ENCODE results near the gene FSTL5.

FSTL5 gene

GRCh38 chr4:162131256-162131655, 32.5 kb downstream of the FSTL5 start:
- TF ChIP-seq ZBTB7A (IDR thresholded peaks at IDR 0.05; ENCODE audit: low read depth) (no peak), YY1 (IDR thresholded peaks at IDR 0.05; ENCODE audit: low read depth) (no peak), USF1 (IDR thresholded peaks at IDR 0.05) (no peak), NFIC (IDR thresholded peaks at IDR 0.05) (no peak), MAX (IDR thresholded peaks at IDR 0.05) (no peak), TCF12 (IDR thresholded peaks at IDR 0.05; ENCODE audit: low read depth) (no peak), CREB1 (IDR thresholded peaks at IDR 0.05; ENCODE audit: low read depth) (no peak), REST (IDR thresholded peaks at IDR 0.05; ENCODE audit: low read depth) (no peak), CEBPB (IDR thresholded peaks at IDR 0.05) (no peak), RAD21 (IDR thresholded peaks at IDR 0.05; ENCODE audit: low read depth) (no peak), TAF1 (IDR thresholded peaks at IDR 0.05; ENCODE audit: low read depth) (no peak), FOXM1 (IDR thresholded peaks at IDR 0.05; ENCODE audit: borderline replicate concordance, low read depth) (no peak), EGR1 (IDR thresholded peaks at IDR 0.05) (no peak), TEAD4 (IDR thresholded peaks at IDR 0.05) (no peak), EP300 (IDR thresholded peaks at IDR 0.05; ENCODE audit: borderline replicate concordance) (no peak)

GRCh38 chr4:162126729-162127128, 37.1 kb downstream of the FSTL5 start:
- TF ChIP-seq EP300 (IDR thresholded peaks at IDR 0.05; ENCODE audit: borderline replicate concordance) (no peak), USF1 (IDR thresholded peaks at IDR 0.05) (no peak), YY1 (IDR thresholded peaks at IDR 0.05; ENCODE audit: low read depth) (no peak), CEBPB (IDR thresholded peaks at IDR 0.05) (no peak), TCF12 (IDR thresholded peaks at IDR 0.05; ENCODE audit: low read depth) (no peak), TAF1 (IDR thresholded peaks at IDR 0.05; ENCODE audit: low read depth) (no peak), NFIC (IDR thresholded peaks at IDR 0.05) (no peak), RAD21 (IDR thresholded peaks at IDR 0.05; ENCODE audit: low read depth) (no peak), ZBTB7A (IDR thresholded peaks at IDR 0.05; ENCODE audit: low read depth) (no peak), CREB1 (IDR thresholded peaks at IDR 0.05; ENCODE audit: low read depth) (no peak), TEAD4 (IDR thresholded peaks at IDR 0.05) (no peak), MAX (IDR thresholded peaks at IDR 0.05) (no peak), FOXM1 (IDR thresholded peaks at IDR 0.05; ENCODE audit: borderline replicate concordance, low read depth) (no peak), EGR1 (IDR thresholded peaks at IDR 0.05) (no peak), REST (IDR thresholded peaks at IDR 0.05; ENCODE audit: low read depth) (no peak)

GRCh38 chr4:162117051-162117450, 46.7 kb downstream of the FSTL5 start:
- TF ChIP-seq REST (IDR thresholded peaks at IDR 0.05; ENCODE audit: low read depth) (no peak), TCF12 (IDR thresholded peaks at IDR 0.05; ENCODE audit: low read depth) (no peak), EP300 (IDR thresholded peaks at IDR 0.05; ENCODE audit: borderline replicate concordance) (no peak), CREB1 (IDR thresholded peaks at IDR 0.05; ENCODE audit: low read depth) (no peak), USF1 (IDR thresholded peaks at IDR 0.05) (no peak), ZBTB7A (IDR thresholded peaks at IDR 0.05; ENCODE audit: low read depth) (no peak)

GRCh38 chr4:162116095-162116779, 47.6 kb downstream of the FSTL5 start:
- TF ChIP-seq MAX (IDR thresholded peaks at IDR 0.05) (no peak), EP300 (IDR thresholded peaks at IDR 0.05; ENCODE audit: borderline replicate concordance) (no peak), CEBPB (IDR thresholded peaks at IDR 0.05) (no peak), TCF12 (IDR thresholded peaks at IDR 0.05; ENCODE audit: low read depth) (no peak), ZBTB7A (IDR thresholded peaks at IDR 0.05; ENCODE audit: low read depth) (no peak), TEAD4 (IDR thresholded peaks at IDR 0.05) (no peak), NFIC (IDR thresholded peaks at IDR 0.05) (no peak), REST (IDR thresholded peaks at IDR 0.05; ENCODE audit: low read depth) (no peak), YY1 (IDR thresholded peaks at IDR 0.05; ENCODE audit: low read depth) (no peak), RAD21 (IDR thresholded peaks at IDR 0.05; ENCODE audit: low read depth) (no peak), TAF1 (IDR thresholded peaks at IDR 0.05; ENCODE audit: low read depth) (no peak), USF1 (IDR thresholded peaks at IDR 0.05) (no peak)

Data from Ishikawa (cell line).